ENCODE results near the gene SOCS6. TPM values are rescaled to one million over a fixed set of nuclear protein-coding genes. Genes with fewer than 3 reads are reported as not detected.

The SOCS6 gene
- polyA plus RNA-seq, 1 of the 3 experiments (the other 2 are of a cell fraction): 12.1 TPM

GRCh38 chr18:70271742-70272141 lies 17.1 kb upstream of the SOCS6 start:
- Histone ChIP-seq H3K36me3 (replicated peaks in 1 of 2; ENCODE audit: control insufficient read depth in 1 of 2, insufficient read depth in 2 of 2, low read length in 1 of 2) (no peaks in the 10 kb centered on the region), H3K4me2 (no peak overlapping the region), H4K20me1 (ENCODE audit: insufficient read depth) (no peaks in the 10 kb centered on the region), H3K27me3 (ENCODE audit: insufficient read depth) (no peaks in the 10 kb centered on the region), H3K4me3 (ENCODE audit: low read depth in 2 of 2, low read length in 1 of 2) (no peak overlapping the region), H3K27ac (ENCODE audit: low read depth in 2 of 2, low read length in 1 of 2) (no peak overlapping the region), H3K4me1 (ENCODE audit: control insufficient read depth in 1 of 2, insufficient read depth in 2 of 2, low read depth in 1 of 2, low read length in 1 of 2) (no peaks in the 10 kb centered on the region), H3K79me2 (ENCODE audit: insufficient read depth) (no peaks in the 10 kb centered on the region), H3K9me3 (no peaks in the 10 kb centered on the region), H3K9ac (no peak overlapping the region), H2AFZ (ENCODE audit: low read depth) (no peak overlapping the region), H3K9me2 (no peaks in the 10 kb centered on the region), H3F3A (replicated peaks; ENCODE audit: insufficient read depth) (no peaks in the 10 kb centered on the region)
- WGBS (ENCODE audit: low lambda C conversion rate): 45% methylated on average over 3 of the region's 3 CpGs
- CTCF ChIA-PET: interaction anchor here (1.1 kb wide), 1 partner anchor 162 kb away, joined by 3 read pairs; no protein-coding TSS in a partner anchor
- no peak for DNase-seq
- POLR2A ChIA-PET: no interaction called here
- no peak for TF ChIP-seq REST (IDR thresholded peaks at IDR 0.05; ENCODE audit: low read depth, low read length)

GRCh38 chr18:70273021-70273420 lies 15.8 kb upstream of the SOCS6 start:
- TF ChIP-seq CTCF (IDR thresholded peaks at IDR 0.05) (no peak), USF1 (IDR thresholded peaks at IDR 0.05; ENCODE audit: borderline replicate concordance, low read depth) (no peak), POLR2AphosphoS5 (IDR thresholded peaks at IDR 0.05; ENCODE audit: low read depth, low read length) (no peak), EZH2phosphoT487 (IDR thresholded peaks at IDR 0.05; ENCODE audit: borderline replicate concordance, low read depth) (no peak), RFX5 (IDR thresholded peaks at IDR 0.05; ENCODE audit: low read length) (no peak), GATA2 (CRISPR knock-in tag; IDR thresholded peaks at IDR 0.05) (no peak), SIN3A (IDR thresholded peaks at IDR 0.05; ENCODE audit: borderline replicate concordance, low read depth, low read length) (no peak), USF2 (IDR thresholded peaks at IDR 0.05; ENCODE audit: borderline replicate concordance, low read depth, low read length) (no peak), NRF1 (IDR thresholded peaks at IDR 0.05; ENCODE audit: low read depth, low read length) (no peak), TAF1 (IDR thresholded peaks at IDR 0.05; ENCODE audit: borderline replicate concordance, low read depth, low read length) (no peak), YY1 (IDR thresholded peaks at IDR 0.05; ENCODE audit: low read depth) (no peak), RAD21 (IDR thresholded peaks at IDR 0.05; ENCODE audit: low read length) (no peak)
- Histone ChIP-seq H3K9me2 (no peaks in the 10 kb centered on the region), H3K36me3 (replicated peaks in 1 of 2; ENCODE audit: control insufficient read depth in 1 of 2, insufficient read depth in 2 of 2, low read length in 1 of 2) (no peaks in the 10 kb centered on the region), H3K27ac (ENCODE audit: low read depth in 2 of 2, low read length in 1 of 2) (no peak overlapping the region), H3K4me1 (ENCODE audit: control insufficient read depth in 1 of 2, insufficient read depth in 2 of 2, low read depth in 1 of 2, low read length in 1 of 2) (no peaks in the 10 kb centered on the region), H3K9ac (no peak overlapping the region), H3K27me3 (ENCODE audit: insufficient read depth) (no peaks in the 10 kb centered on the region), H3K79me2 (ENCODE audit: insufficient read depth) (no peaks in the 10 kb centered on the region), H3K9me3 (no peaks in the 10 kb centered on the region), H2AFZ (ENCODE audit: low read depth) (no peak overlapping the region), H3K4me2 (no peak overlapping the region), H3F3A (replicated peaks; ENCODE audit: insufficient read depth) (no peaks in the 10 kb centered on the region), H4K20me1 (ENCODE audit: insufficient read depth) (no peaks in the 10 kb centered on the region), H3K4me3 (ENCODE audit: low read depth in 2 of 2, low read length in 1 of 2) (no peak overlapping the region)
- CTCF ChIA-PET: no interaction called here
- 80% methylated on average over 1 of the region's 1 CpG for WGBS (ENCODE audit: low lambda C conversion rate)
- DNase-seq: no peak
- POLR2A ChIA-PET: no interaction called here
